Smooth muscle cell (in vitro differentiated cells): ENCODE results near the gene KRT77. TPM values are rescaled to one million over a fixed set of nuclear protein-coding genes. Genes with fewer than 3 reads are reported as not detected.

Experiments used
- DNase-seq: peaks from one replicate; lab custom pipeline; 2025; ENCODE audit not compliant: unreplicated experiment; lab: John Stamatoyannopoulos, UW
- H2AFZ ChIP-seq: fragments of 200-600 bp; sonication (generic); 2 replicates; pipeline ENCODE4 v1.6.0; 2016; ENCODE audit warnings: antibody characterized with exemption, low read depth, mild to moderate bottlenecking
- H3F3A ChIP-seq: fragments of 200-600 bp; sonication (generic); 2 replicates; pipeline ENCODE4 v1.6.0; 2017; ENCODE audit warnings: antibody characterized with exemption, low read depth
- H3K27ac ChIP-seq: fragments of 200-600 bp; sonication (generic); 2 replicates; pipeline ENCODE4 v1.5.1; 2016; ENCODE audit warnings: low read depth, mild to moderate bottlenecking
- H3K27me3 ChIP-seq: fragments of 200-600 bp; sonication (generic); 2 replicates; pipeline ENCODE4 v1.6.1; 2016; ENCODE audit warnings: low read depth, mild to moderate bottlenecking
- H3K36me3 ChIP-seq: fragments of 200-600 bp; sonication (generic); 2 replicates; pipeline ENCODE4 v1.5.1; 2016; ENCODE audit warnings: low read depth
- H3K4me1 ChIP-seq: fragments of 200-600 bp; sonication (generic); 2 replicates; pipeline ENCODE4 v1.5.1; 2016; ENCODE audit warnings: low read depth
- H3K4me2 ChIP-seq: fragments of 200-600 bp; sonication (generic); 2 replicates; pipeline ENCODE4 v1.6.0; 2016; ENCODE audit warnings: mild to moderate bottlenecking
- H3K4me3 ChIP-seq: fragments of 200-600 bp; sonication (generic); 2 replicates; pipeline ENCODE4 v1.5.1; 2016; ENCODE audit warnings: mild to moderate bottlenecking
- H3K79me2 ChIP-seq: fragments of 200-600 bp; sonication (generic); 2 replicates; pipeline ENCODE4 v1.6.0; 2016; ENCODE audit warnings: low read depth, mild to moderate bottlenecking
- H3K9ac ChIP-seq: fragments of 200-600 bp; sonication (generic); 2 replicates; pipeline ENCODE4 v1.6.0; 2016; ENCODE audit warnings: low read depth
- H3K9me3 ChIP-seq: fragments of 200-600 bp; sonication (generic); replicated peaks from 2 replicates; pipeline ENCODE4 v1.5.1; 2016; ENCODE audit warnings: low read depth
- H4K20me1 ChIP-seq: fragments of 200-600 bp; sonication (generic); 2 replicates; pipeline ENCODE4 v1.6.0; 2016; ENCODE audit warnings: low read depth
- WGBS: methylation state at CpG from one replicate; pipeline ENCODE4 v1.1.7; 2016; ENCODE audit warnings: low lambda C conversion rate; 5-methylcytosine and 5-hydroxymethylcytosine counted together
- polyA plus RNA-seq: library from polyadenylated mRNA; unstranded; fragments of >200 nt; fragmentation: Nextera tagmentation; extraction: Ambion mirVana; gene quantifications from 2 replicates; pipeline ENCODE4 v1.2.1, GENCODE V29; 2016
- total RNA-seq: library from RNA; depleted of rRNA; stranded (reverse); fragments of >200 nt; gene quantifications from 2 replicates; pipeline ENCODE4 v1.2.3, GENCODE V29; 2014
- TF ChIP-seq, protein P1 (sequence below): fragments of 200-600 bp; sonication (generic); IDR thresholded peaks from 2 replicates; pipeline ENCODE4 v1.5.1; 2017; ENCODE audit warnings: borderline replicate concordance, mild to moderate bottlenecking, antibody characterized with exemption; ENCODE audit not compliant: insufficient read depth, poor library complexity, severe bottlenecking

The KRT77 gene
- total and polyA plus RNA-seq, 2 experiments from 2014 or later, result 3.8 TPM; not detected in 1

DNA sequence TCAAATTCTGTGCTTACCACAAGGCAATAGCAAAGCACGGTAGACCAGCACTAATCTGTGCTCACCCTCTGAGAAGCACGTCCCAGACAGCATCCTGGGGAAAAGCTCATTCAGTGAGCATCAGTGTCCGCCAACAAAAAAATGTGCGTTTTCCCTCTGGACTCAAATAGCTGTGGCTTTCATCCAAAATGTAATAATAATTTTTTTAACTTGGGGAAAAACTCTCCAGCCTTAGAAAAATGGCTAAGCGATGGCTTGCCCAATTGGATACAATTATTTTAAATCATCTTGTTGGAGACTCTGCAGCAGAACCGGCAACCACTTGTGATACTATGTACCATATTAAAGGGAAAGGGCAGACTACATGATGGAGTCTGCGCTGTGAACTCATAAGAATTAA lies 1.1 kb upstream of the KRT77 start:
- peaks cover 40% of the 10 kb centered on the region for H3K27me3 ChIP-seq
- H3F3A ChIP-seq, result no peaks in the 10 kb centered on the region
- no peak overlapping the region for H3K27ac ChIP-seq
- TF ChIP-seq, protein P1, sequence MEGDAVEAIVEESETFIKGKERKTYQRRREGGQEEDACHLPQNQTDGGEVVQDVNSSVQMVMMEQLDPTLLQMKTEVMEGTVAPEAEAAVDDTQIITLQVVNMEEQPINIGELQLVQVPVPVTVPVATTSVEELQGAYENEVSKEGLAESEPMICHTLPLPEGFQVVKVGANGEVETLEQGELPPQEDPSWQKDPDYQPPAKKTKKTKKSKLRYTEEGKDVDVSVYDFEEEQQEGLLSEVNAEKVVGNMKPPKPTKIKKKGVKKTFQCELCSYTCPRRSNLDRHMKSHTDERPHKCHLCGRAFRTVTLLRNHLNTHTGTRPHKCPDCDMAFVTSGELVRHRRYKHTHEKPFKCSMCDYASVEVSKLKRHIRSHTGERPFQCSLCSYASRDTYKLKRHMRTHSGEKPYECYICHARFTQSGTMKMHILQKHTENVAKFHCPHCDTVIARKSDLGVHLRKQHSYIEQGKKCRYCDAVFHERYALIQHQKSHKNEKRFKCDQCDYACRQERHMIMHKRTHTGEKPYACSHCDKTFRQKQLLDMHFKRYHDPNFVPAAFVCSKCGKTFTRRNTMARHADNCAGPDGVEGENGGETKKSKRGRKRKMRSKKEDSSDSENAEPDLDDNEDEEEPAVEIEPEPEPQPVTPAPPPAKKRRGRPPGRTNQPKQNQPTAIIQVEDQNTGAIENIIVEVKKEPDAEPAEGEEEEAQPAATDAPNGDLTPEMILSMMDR, result no peak
- no peaks in the 10 kb centered on the region for H3K79me2 ChIP-seq
- no peak overlapping the region for H3K4me2 ChIP-seq
- H4K20me1 ChIP-seq, result no peaks in the 10 kb centered on the region
- H2AFZ ChIP-seq, result no peak overlapping the region
- no peaks in the 10 kb centered on the region for H3K4me1 ChIP-seq
- no peaks in the 10 kb centered on the region for H3K36me3 ChIP-seq
- H3K9me3 ChIP-seq, result no peaks in the 10 kb centered on the region
- DNase-seq, result no peak
- H3K9ac ChIP-seq, result no peak overlapping the region
- 90% methylated on average over 7 of the region's 7 CpGs for WGBS
- no peak overlapping the region for H3K4me3 ChIP-seq

DNA sequence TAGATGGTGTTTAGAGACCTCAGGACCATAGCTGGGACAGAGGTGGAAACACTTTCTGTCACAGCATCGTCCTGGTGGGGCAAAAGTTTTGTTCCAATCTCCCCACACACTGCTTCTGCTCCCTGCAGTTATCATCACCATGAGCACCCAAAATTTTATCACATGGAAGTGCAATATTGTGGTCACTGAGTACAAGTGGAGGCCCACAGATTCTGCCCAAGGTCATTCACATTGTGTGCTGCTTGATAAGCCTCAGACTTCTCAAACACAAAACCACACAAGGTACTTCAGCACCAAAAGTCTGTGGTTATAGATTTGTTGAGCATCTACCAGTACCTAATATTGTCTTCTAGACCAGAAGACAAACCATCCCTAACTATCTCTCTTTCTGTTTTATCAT lies 554 bp upstream of the KRT77 start:
- Histone ChIP-seq H3K9ac (no peak overlapping the region), H3F3A (no peaks in the 10 kb centered on the region), H3K36me3 (no peaks in the 10 kb centered on the region), H3K27me3 (peaks cover 41% of the 10 kb centered on the region), H3K27ac (no peak overlapping the region), H3K9me3 (no peaks in the 10 kb centered on the region), H4K20me1 (no peaks in the 10 kb centered on the region), H3K4me1 (no peaks in the 10 kb centered on the region), H2AFZ (no peak overlapping the region), H3K79me2 (no peaks in the 10 kb centered on the region), H3K4me2 (no peak overlapping the region), H3K4me3 (no peak overlapping the region)
- TF ChIP-seq, protein P1, result no peak
- 57% methylated on average over 1 of the region's 1 CpG for WGBS
- no peak for DNase-seq

DNA sequence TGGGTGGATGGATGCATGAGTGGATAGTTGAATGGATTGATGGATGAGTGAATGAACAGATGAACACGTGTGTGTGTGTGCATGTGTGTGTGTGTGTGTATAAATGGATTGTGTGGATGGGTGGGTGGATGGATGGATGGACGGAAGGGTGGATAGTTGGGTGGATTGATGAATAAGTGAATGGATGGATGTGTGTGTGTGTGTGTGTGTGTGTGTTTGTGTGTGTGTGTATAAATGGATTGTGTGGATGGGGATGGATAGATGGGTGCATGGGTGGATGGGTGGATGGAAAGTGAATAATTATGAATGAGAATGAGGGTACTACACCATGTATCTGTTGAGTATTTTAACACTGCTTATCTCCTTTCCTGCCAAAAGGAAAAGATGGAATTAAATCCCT lies 986 bp downstream of the KRT77 start:
- H3K27ac ChIP-seq, result no peak overlapping the region
- DNase-seq, result no peak
- no peak overlapping the region for H2AFZ ChIP-seq
- WGBS, result 83% methylated on average over 2 of the region's 2 CpGs
- H3K36me3 ChIP-seq, result no peaks in the 10 kb centered on the region
- TF ChIP-seq, protein P1, result no peak
- H3K9ac ChIP-seq, result no peak overlapping the region
- no peaks in the 10 kb centered on the region for H3K9me3 ChIP-seq
- H3K4me3 ChIP-seq, result no peak overlapping the region
- no peaks in the 10 kb centered on the region for H4K20me1 ChIP-seq
- H3K27me3 ChIP-seq, result peaks cover 55% of the 10 kb centered on the region
- H3K4me2 ChIP-seq, result no peak overlapping the region
- H3F3A ChIP-seq, result no peaks in the 10 kb centered on the region
- H3K79me2 ChIP-seq, result no peaks in the 10 kb centered on the region
- no peaks in the 10 kb centered on the region for H3K4me1 ChIP-seq

DNA sequence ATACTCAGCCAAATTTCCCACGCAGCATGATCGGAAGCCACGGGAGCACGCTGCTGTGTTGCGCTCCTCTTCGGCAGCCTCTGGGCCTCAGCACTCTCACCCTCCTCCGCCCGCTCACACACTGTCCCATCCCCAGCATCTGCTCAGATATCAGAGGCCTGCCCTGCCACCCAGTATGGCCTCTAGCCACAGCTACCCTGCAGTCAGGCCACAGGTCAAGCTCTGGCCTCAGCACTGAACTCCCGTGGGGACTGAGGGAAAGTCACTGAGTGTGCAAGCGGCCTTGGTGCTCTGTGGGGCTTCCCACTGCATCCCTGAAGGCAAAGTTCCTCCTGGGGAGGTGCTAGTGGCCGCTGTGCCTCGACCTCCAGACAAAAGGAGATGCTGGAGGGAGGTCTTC lies 2.0 kb downstream of the KRT77 start:
- peaks cover 62% of the 10 kb centered on the region for H3K27me3 ChIP-seq
- H3K4me2 ChIP-seq, result no peak overlapping the region
- no peaks in the 10 kb centered on the region for H3F3A ChIP-seq
- H4K20me1 ChIP-seq, result no peaks in the 10 kb centered on the region
- H3K36me3 ChIP-seq, result no peaks in the 10 kb centered on the region
- H3K4me3 ChIP-seq, result no peak overlapping the region
- no peak for DNase-seq
- H3K79me2 ChIP-seq, result no peaks in the 10 kb centered on the region
- H3K9ac ChIP-seq, result no peak overlapping the region
- no peak overlapping the region for H2AFZ ChIP-seq
- no peaks in the 10 kb centered on the region for H3K9me3 ChIP-seq
- no peaks in the 10 kb centered on the region for H3K4me1 ChIP-seq
- H3K27ac ChIP-seq, result no peak overlapping the region
- TF ChIP-seq, protein P1, result no peak
- 82% methylated on average over 12 of the region's 12 CpGs for WGBS
